Stomach (tissue), 4 donors: ENCODE data around the gene CECR2.

Experiments
- POLR2A ChIP-seq, 4 donors: fragments of 450-650 bp; IDR thresholded peaks; one replicate each; pipeline ENCODE4 v1.6.1; 2016; ENCODE audit warnings: antibody characterized with exemption in 4 of 4, control low read depth in 2 of 4, mild to moderate bottlenecking in 1 of 4, moderate library complexity in 1 of 4
- POLR2AphosphoS5 ChIP-seq, 3 donors: sonication (generic); formaldehyde crosslinking; IDR thresholded peaks; one replicate each; pipeline ENCODE4 v1.6.1; 2016; ENCODE audit warnings: antibody characterized with exemption in 3 of 3
- TF ChIP-seq, protein P1 (sequence below), 7 experiments: fragments of 450-650 bp in 4 of 7; fragments of 200-600 bp in 3 of 7; sonication (generic) in 3 of 7; IDR thresholded peaks; one replicate each; pipeline ENCODE4 v1.5.1; 2016 to 2019; ENCODE audit warnings: antibody characterized with exemption in 7 of 7, control low read depth in 2 of 7, mild to moderate bottlenecking in 1 of 7

DNA sequence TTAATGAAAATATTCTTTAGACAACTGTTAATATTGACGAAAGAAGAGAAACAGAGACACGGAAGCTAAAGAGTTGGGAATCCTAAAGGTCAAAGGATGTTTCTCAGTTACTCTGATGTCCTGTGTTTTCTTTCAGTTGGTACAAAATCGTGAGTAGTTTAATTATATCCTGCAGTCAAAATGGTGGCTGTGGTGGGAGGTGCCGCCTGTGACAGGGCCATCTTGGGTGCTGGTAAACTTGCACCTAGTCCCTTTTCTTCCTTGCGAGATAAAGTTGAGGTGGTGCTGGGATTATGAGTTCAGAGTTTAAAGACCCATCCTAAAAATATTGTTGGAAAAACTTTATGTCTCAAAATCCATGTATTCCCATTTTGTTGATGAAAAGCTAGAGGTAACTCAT, 2.2 kb downstream of the CECR2 start:
- TF ChIP-seq, protein P1, sequence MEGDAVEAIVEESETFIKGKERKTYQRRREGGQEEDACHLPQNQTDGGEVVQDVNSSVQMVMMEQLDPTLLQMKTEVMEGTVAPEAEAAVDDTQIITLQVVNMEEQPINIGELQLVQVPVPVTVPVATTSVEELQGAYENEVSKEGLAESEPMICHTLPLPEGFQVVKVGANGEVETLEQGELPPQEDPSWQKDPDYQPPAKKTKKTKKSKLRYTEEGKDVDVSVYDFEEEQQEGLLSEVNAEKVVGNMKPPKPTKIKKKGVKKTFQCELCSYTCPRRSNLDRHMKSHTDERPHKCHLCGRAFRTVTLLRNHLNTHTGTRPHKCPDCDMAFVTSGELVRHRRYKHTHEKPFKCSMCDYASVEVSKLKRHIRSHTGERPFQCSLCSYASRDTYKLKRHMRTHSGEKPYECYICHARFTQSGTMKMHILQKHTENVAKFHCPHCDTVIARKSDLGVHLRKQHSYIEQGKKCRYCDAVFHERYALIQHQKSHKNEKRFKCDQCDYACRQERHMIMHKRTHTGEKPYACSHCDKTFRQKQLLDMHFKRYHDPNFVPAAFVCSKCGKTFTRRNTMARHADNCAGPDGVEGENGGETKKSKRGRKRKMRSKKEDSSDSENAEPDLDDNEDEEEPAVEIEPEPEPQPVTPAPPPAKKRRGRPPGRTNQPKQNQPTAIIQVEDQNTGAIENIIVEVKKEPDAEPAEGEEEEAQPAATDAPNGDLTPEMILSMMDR (IDR thresholded peaks at IDR 0.05) = no peak
- TF ChIP-seq POLR2A (IDR thresholded peaks at IDR 0.05) (no peak), POLR2AphosphoS5 (IDR thresholded peaks at IDR 0.05) (no peak)
